ENCODE data around the gene GEN1.

The GEN1 gene

GRCh38 chr2:17793803-17794354 lies 39.9 kb downstream of the GEN1 start:
- no peak for DNase-seq (ENCODE audit: low read depth in 4 of 4, low spot score in 1 of 4)

- no peak for DNase-seq (ENCODE audit: low read depth in 4 of 4, low spot score in 1 of 4)
Observed at GRCh38 chr2:17795309-17795708, 41.4 kb downstream of the GEN1 start.

GRCh38 chr2:17798338-17798737 lies 44.4 kb downstream of the GEN1 start:
- no peak for DNase-seq (ENCODE audit: low read depth in 4 of 4, low spot score in 1 of 4)

GRCh38 chr2:17799301-17800120 lies 45.6 kb downstream of the GEN1 start:
- DNase-seq (ENCODE audit: low read depth in 4 of 4, low spot score in 1 of 4): no peak

- no peak for DNase-seq (ENCODE audit: low read depth in 4 of 4, low spot score in 1 of 4)
Observed at GRCh38 chr2:17800219-17800618, 46.3 kb downstream of the GEN1 start.

GRCh38 chr2:17800693-17801458 lies 46.9 kb downstream of the GEN1 start:
- DNase-seq (ENCODE audit: low read depth in 4 of 4, low spot score in 1 of 4): no peak

- DNase-seq (ENCODE audit: low read depth in 4 of 4, low spot score in 1 of 4): no peak
Observed at GRCh38 chr2:17803497-17803896, 49.6 kb downstream of the GEN1 start.

GRCh38 chr2:17804358-17804757 lies 50.4 kb downstream of the GEN1 start:
- DNase-seq (ENCODE audit: low read depth in 4 of 4, low spot score in 1 of 4): no peak

- no peak for DNase-seq (ENCODE audit: low read depth in 4 of 4, low spot score in 1 of 4)
Observed at GRCh38 chr2:17805166-17805565, 51.2 kb downstream of the GEN1 start.

GRCh38 chr2:17805717-17806363 lies 51.9 kb downstream of the GEN1 start:
- no peak for DNase-seq (ENCODE audit: low read depth in 4 of 4, low spot score in 1 of 4)

GRCh38 chr2:17813010-17813741 lies 59.2 kb downstream of the GEN1 start:
- no peak for DNase-seq (ENCODE audit: low read depth in 4 of 4, low spot score in 1 of 4)

GRCh38 chr2:17813742-17814473 lies 60.0 kb downstream of the GEN1 start:
- no peak for DNase-seq (ENCODE audit: low read depth in 4 of 4, low spot score in 1 of 4)

- no peak for DNase-seq (ENCODE audit: low read depth in 4 of 4, low spot score in 1 of 4)
Observed at GRCh38 chr2:17814601-17815000, 60.7 kb downstream of the GEN1 start.

GRCh38 chr2:17815468-17816184 lies 61.7 kb downstream of the GEN1 start:
- no peak for DNase-seq (ENCODE audit: low read depth in 4 of 4, low spot score in 1 of 4)

GRCh38 chr2:17816396-17817245 lies 62.7 kb downstream of the GEN1 start, which contains the start of gene MSGN1:
MSGN1 (plus strand) TSS chr2:17816460; CDS start chr2:17816519, 59 bp downstream.
- DNase-seq (ENCODE audit: low read depth in 4 of 4, low spot score in 1 of 4): no peak

GRCh38 chr2:17818235-17818815 lies 64.4 kb downstream of the GEN1 start:
- DNase-seq (ENCODE audit: low read depth in 4 of 4, low spot score in 1 of 4): no peak

- DNase-seq (ENCODE audit: low read depth in 4 of 4, low spot score in 1 of 4): no peak
Observed at GRCh38 chr2:17821080-17821479, 67.1 kb downstream of the GEN1 start.
